Stimulated activated CD4-positive, alpha-beta T cell treated with anti-CD3 and anti-CD28 coated beads, Interleukin-1b, Interleukin-23, amount 100 ng/mL, for 4 hours (primary cell): ENCODE measurements around the gene TM7SF3.
A peak's percentile ranks its signal among the peaks of the same experiment; 100 is the strongest.
"Not testable (repeated sequence)": the region's sequence is repeated elsewhere in the genome, so short reads cannot be mapped to it uniquely, and the experiment has no call there.

Source experiments
- DNase-seq, 2 donors: peaks; one replicate each; pipeline ENCODE4 v3.0.0-alpha.2; 2020; ENCODE audit warnings: low read depth in 2 of 2

TM7SF3 gene

DNA sequence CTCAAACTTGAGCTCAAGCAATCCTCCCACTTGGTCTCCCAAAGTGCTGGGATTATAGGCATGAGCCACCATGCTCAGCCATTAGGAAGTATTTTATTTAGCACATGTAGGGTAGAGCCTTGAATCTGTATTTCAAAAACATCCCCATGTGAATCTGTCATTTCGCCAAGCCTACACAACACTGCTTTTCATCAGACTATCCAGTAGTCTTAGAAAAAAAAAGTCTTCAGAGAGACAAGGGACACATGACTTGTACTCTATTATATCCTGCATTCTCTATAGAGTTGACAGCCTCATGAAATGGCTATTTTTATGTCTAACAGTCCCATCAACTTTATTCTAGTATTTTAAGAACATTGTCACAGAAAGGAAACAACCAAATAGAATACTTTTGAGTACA lies 35.4 kb downstream of the TM7SF3 start:
- no peak for DNase-seq

DNA sequence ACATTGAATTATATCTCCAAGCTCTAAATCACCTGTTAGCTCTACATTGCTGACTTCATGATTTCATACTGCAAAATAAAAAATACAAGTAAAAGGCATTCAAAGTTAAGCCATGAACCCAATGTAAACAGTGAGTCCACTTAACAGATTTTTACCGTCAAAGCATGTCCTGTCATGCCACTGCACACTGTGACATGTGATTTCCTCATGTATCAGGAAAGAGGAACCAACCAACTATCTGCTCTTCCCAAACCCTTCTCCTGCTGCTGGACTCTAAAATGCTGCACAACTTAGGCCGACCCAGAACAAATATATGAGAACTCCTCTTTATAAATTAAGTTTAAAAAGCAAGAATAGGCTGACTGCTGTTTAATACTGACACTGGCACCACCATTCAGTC lies 37.5 kb downstream of the TM7SF3 start:
- DNase-seq = no peak

DNA sequence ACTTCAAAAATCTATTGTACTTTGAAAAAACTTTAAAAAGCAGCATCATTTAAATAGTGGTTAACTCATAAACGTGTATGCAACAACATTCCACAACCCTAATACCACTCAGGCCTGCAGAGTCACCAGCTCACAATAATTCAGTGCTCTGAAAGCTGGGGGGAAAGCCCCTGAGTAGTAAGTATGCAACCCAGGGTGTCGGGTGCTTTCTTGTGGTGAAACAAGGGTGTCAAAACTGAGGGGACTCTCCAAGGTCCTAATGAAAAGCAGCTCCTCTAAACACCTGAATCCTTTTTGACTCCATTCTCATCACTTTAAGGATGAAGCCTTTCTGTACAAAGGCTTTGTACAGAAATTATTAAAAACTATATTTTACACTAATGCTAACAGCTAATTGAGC lies 42.2 kb downstream of the TM7SF3 start:
- DNase-seq = peak; percentile 25 to 32

DNA sequence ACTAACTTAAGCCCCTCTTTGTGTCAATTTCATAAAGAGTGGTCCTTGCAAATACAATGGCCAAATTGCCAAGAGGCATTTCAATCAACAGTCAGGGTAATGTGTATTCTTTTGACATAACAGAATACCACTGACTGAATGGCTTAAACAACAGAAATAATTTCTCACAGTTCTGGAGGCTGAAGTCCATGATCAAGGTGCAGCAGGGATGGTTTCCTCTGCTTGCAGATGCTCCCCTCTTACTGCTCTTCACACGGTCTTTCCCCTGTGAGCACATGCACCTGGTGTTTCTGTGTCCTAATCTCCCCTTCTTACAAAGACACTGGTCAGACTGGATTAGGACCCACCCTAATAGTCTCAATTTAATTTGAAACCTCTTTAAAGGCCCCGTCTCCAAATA lies 44.0 kb downstream of the TM7SF3 start:
- DNase-seq = no peak

DNA sequence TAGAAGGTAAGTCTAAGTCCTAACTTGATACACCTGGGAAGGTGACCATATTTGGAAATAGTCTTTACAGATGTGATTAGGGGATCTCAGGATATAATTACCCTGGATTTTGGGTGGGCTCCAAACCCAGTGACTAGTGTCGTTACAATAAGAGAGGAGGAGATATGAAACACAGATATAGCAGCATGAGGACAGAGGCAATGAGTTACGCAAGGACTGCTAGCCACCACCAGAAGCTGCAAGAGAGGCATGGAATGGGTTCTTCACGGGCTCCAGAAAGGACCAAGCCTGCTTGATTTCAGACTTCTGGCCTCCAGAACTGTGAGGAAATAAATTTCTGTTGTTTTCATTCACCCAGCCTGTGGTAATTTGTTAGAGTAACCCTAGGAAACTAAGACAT lies 47.3 kb downstream of the TM7SF3 start:
- DNase-seq = no peak

DNA sequence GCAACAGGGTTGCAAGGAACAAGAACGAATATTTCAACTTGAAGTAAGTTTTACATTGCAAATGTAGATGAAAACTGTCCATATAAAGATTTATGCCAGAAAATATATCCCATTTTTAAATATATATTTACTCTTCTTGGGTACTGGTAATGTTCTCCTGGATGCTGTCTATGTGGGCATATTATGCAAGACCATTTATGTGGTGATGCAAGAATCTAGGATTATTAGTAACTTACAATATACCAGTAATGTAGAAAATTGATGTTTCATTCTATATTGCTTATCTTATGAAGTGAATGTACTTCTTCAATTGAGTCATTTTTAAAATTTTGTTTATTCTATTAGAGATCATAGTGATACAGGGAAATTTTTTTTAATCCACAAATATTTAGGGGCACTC lies 50.8 kb downstream of the TM7SF3 start:
- no peak for DNase-seq

DNA sequence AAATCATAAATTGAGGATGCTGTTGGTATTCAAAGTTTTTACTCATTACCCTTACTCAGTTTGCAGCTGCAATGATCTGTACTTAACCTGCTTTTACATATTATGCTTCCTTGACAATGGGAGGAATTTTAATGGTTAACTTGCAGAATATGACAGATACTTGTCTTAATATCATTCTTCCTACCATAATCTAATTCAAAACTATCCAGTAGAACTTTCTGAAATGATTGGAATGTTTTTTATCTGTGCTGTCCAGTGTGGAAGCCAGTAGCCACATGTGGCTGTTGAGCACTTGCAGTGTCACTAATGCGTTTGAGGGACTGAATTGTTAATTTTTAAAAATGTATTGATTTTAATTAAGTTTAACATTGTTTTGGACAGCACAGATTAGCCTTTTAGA lies 52.4 kb downstream of the TM7SF3 start:
- no peak for DNase-seq

DNA sequence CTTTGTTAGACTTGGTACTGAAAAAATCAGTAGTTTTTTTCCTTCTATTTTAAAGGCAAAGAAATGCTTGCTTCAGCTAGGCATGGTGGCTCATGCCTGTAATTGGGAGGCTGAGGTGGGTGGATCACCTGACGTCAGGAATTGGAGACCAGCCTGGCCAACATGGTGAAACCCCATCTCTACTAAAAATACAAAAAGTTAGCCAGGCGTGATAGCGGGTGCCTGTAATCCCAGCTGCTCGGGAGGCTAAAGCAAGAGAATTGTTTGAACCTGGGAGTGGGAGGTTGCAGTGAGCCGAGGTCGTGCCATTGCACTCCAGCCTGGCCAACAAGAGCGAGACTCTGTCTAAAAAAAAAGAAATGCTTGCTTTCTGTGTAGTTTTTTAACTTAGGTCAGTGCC lies 52.8 kb downstream of the TM7SF3 start:
- DNase-seq = not testable (repeated sequence)

DNA sequence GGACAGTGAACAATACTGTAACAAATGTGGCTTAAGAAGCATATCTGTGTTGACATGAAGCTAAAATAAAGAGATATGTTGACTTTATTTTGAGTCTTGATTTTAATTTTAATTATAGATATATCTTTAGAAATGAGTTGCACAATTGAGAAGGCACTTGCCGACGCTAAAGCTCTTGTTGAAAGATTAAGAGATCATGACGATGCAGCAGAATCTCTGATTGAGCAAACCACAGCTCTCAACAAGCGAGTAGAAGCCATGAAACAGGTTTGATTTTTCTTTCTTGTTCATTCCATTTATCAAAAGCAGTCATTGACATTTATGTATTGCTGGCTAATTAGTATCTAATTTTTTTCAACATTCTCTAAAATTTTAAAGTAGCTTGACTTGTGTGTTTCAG lies 60.2 kb downstream of the TM7SF3 start:
- DNase-seq = no peak

DNA sequence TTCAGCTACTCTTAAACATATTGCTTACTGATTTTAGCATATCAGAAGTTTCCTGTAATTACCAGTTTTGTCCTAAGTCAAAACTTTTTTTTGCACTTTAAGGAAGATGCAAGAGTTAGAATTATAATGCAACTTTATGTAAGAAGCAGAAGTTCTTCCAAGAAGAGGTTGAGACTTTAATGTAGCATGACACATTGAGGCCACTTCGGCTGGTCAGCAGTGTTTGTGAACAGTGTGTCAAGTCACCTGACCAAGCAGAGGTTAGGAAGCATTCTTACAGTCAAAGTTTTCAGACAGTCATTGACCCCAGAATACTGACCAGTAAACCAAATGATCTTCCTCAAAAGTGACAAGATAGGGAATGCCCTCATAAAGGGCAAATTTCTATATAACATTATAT lies 60.7 kb downstream of the TM7SF3 start:
- no peak for DNase-seq

DNA sequence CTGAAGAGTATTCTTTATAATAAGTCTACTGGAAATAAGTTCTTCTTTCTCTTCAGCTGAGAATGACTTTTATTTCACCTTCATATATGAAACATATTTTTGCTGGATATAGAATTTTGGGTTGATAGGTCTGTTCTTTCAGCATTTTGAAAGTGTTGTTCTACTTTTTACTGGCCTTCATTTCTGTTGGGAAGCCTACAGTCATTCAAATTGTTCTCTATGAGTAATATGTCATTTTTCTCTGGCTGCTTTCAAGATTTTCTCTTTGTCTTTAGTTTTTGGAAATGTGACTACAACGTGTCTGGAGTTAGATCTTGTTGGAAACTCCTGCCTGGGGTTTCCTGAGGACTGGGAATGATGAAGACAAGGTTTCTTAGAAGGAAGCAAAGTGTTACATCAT lies 65.9 kb downstream of the TM7SF3 start:
- DNase-seq = no peak

DNA sequence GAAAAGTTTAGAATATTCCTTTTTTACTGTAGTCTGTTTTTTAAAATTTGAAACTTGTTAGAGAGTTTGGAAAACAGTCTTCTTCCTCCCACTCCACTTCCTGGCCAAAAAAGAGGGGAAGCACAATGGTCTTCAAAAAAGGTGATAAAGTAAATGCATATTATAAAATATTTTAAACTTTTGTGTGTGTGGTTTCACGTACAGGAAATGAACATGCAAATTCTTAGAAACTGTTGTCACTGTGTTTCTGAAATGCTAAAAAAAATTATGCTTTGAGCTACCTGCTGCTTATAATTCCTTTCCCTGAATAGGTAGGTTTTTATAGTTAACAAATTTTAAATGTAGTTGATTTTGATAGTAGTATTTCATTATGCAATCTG lies 73.0 kb downstream of the TM7SF3 start:
- no peak for DNase-seq

DNA sequence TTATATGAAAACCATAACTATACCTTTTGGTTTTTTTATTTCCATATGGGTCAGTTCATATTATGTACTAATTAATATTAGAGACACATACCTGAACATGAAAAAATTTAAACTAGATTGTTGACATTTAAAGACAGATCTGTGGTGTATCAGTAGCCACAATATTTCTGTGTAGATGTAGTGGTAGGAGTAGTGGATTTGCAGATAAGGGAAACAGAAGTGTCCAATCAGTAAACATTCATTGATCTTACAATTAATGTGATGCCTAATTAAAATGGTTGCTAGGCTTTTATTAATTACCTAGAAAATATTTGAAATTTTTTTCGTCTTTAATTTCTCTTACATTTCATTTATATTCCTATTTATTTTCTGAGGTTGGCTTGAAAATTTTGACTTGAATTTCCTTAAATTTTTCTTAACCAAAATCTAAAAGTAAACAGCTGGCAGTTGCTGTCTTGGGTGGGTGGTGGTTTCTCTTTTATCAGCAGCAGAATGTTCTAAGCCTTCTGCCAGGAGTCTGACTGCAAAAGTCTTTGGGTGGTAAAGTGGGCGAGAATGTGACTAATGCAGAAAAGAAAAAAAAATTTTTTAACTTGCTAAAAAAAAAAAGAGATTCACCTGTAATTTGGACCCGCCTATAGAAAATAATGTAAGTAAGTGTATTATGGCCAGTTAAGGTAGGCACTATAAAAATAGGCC lies 73.5 kb downstream of the TM7SF3 start:
- DNase-seq = peak in 1 of 2 donors; percentile 12

DNA sequence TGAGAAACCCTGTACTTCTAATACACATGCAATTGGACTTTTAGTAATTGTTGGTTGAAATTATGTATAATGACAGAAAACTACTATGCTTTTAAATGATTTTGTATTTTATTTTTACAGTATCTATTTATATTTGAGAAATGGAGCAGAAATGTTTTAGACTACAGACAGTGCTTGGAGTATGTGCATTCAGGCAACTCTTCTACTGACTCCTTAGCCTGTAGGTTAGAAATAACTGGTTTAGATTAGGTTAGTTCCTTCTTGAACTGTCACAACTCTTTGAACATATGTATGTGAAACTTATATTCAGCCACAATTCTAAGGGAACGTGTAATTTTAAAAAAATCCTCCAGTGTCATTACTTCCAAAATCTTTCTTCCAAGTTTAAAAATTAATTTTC lies 74.2 kb downstream of the TM7SF3 start:
- no peak for DNase-seq

DNA sequence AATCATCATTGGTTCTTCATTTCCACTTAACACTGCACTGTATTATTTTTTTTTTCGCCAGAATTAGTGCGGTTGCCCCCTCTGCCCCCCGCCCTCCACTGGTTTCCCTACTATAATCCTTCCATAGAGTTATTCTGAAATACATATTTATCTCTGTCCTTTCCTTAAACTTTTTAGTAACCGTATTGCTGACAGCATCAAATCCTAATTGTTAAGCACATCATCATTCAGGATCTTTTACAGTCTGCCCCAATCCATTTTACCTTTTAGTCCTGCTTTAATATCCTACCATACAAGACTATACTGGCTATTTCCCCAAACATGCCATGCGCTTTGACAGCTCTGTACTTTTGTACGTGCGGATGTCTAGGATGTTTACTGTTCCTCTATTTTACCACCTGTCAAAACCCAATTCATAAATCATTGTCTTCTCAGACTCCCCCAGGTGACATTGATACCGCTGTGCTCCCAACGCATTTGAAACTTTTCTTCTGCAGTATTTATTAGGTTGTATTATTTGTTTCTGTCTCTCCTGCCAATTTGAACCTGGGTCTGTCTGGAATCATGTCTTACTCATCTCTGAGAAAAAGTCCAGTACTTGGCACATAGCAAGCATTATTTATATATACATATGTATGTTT lies 74.9 kb downstream of the TM7SF3 start:
- no peak for DNase-seq

DNA sequence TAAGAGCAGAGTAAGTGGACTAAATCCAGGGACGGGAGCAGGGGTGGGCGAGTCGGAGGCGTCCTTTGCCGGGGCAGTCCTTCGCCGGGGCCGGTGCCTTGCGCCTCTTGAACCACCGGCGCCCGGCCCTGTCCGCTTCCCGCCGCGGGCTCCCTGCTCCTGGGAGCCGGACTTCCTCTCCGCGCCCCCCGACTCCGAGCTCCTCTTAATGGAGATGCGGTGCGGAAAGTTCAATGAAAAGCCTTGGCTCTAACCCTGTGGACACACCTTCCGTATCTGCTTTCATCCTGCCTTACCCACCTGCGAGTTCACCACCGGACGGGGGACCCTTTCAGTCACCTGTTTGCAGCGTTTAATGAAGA lies 75.5 kb downstream of the TM7SF3 start:
- no peak for DNase-seq

DNA sequence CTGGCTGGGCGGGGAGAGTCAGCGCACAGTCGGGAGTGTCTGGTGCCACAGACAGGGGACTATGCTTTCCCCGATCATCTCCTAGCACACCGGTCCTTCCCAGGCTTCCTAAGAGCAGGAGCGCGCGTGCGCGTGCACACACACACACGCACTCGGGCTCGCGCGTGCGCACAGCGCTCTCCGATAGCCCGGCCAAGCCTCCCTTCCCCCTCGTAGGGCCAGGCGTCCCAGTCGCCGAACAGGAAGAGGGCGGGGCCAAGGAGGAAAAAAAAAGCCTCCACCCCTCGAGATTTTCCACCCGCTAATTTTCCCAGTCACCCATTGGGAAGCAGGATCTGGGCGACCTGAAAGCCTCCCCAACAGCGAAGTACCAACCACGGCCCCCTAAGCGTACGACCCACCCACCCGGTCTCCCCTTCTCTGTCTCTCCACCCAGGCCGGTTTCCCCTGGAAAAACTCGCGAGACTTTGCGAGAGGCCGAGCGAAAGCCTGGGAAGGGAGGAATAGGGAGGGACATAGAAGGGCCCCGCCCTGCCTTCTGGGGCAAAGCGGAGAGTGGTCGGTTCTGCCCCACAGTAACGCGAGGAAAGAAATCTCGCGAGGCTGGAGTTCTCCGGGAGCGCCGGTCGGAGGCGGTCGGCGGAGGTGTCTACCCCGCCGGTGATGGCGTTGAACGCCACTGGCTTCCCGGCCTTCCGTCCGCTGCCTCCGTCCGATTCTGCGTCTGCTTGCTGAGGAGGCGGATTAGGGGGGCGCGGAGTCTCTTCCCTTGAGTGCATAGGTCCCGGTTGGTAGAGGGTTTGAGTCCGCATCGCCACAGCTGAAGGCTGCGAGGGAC lies 76.1 kb downstream of the TM7SF3 start, which contains the start of the genes FGFR1OP2 and INTS13:
FGFR1OP2 (plus strand) TSS at position 608 of the 838 bp plus-strand sequence. CDS start 15,689 bp downstream, outside the sequence.
INTS13 (minus strand) TSS at position 119 of the 838 bp plus-strand sequence. CDS start 1,178 bp downstream, outside the sequence.
- DNase-seq = peak; percentile 93 to 94

DNA sequence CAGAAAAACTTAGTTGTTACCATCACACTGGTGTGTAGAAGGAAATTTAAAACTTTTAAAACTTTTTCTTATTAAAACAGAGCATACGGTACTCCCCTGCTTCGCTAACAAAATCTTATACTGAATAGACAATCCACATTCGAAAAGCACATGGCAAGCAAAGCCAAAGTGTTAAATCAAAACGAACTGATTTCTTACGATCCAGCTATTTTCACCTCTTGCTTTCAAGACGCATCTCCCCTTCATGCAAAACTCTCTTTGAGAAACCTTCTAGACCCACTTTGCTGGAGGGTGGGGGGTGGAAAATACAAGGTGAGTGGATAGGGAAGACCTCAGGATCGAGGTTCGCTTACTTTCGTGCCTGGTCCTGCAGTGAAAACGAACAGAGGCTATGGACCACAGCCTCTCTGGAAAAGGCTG lies 76.7 kb downstream of the TM7SF3 start:
- no peak for DNase-seq

DNA sequence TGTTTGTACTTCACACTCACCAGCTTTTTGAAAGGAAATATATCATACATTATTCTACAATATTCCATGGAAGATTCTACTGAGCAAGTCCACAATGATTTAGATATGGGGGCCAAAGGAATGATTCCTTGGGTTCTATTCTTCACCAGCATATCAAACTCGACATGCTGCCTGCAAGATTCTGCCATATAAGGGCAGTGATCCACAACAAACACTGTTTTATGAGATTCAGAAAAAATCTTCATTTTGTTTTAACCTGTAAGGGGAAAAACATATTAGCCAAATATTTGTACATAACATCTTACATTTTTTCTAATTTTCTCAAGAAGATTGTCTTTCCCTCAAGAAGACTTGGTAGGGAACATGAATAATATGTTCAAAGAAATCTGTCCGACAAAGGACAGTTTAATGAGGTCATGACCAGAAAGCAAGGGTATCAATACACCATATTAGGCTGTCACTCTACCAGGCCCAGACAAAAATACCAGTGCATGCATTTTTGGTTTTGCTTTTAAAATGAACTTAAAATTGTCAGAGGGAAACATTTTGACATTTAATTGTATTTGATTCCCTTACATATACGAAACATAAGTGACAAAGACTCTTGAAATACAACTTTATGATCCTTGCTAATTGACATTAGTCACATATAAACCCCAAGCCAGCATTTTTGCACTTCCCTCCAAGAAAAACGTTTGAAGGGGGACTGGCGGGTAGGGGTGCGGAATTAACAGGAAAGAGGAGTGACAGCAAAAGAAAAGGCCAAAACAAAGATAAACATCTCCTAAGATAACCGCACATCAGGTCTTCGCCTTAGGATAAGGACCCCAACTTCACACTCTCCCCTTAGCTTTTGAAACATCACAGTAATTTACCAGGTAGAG lies 77.4 kb downstream of the TM7SF3 start:
- DNase-seq = no peak

DNA sequence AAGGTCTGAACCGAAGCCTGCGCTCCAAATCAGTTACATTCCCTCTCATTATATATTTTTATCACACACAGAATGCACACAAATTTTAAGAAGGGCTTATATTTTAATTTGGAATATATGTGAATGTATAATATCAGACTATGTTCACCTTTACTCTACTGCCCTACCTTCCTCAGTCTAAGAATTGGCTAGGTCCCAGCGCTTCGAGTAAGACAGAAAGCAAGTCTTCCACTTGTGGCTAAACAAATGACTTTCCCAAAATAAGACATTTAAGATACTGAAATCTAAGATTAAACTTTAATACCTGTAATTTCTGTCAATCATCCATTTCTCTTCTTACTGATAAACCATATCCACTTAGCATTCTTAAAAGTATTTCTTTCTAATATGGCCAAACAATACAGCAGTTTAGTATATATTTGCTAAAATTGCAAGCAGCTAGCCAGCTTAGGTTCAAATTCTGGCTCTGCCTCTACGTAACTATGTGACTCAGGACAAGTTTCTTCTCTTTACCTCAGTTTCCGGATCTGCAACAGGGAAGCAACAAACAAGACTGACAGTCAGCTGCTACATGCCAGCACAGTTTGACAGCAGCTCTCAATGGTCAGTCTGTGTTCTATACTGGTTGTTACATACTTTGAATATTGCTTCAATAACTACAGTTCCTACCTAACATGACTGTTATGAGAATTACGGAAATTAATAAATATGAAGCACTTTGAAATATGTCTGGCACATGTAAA lies 78.4 kb downstream of the TM7SF3 start:
- no peak for DNase-seq

DNA sequence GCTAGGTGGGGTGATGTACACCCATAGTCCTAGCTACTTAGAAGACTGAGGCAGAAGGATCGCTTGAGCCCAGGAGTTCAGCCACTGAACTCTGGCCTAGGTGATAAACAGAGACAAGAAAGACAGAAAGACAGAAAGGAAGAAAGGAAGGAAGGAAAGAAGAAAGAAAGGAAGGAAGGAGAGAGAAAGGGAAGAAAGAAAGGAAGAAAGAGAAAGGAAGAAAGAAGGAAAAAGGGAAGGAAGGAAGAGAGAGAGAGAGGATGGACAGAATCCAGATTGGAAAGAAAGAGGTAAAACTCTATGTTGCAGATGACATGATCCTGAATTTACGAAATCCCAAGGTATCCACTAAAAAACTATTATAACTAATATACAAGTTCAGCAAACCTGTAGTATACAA lies 84.6 kb downstream of the TM7SF3 start:
- no peak for DNase-seq
